Tibial artery (tissue), 4 donors: ENCODE data around the gene TFEB.
A peak's percentile ranks its signal among the peaks of the same experiment; 100 is the strongest.

Experiments
- DNase-seq, 2 donors: peaks; one replicate each; pipeline ENCODE4 v3.0.0-alpha.2; 2019
- H3K27ac ChIP-seq, 2 donors: fragments of 200-600 bp; sonication (generic) in 1 of 2; 1 replicate in 1 of 2; 2 replicates in 1 of 2; pipeline ENCODE4 v1.5.1; 2018 to 2019; ENCODE audit warnings: mild to moderate bottlenecking in 1 of 2
- H3K27me3 ChIP-seq, 2 donors: fragments of 200-600 bp; sonication (generic) in 1 of 2; one replicate each; pipeline versions ENCODE4 v1.5.1 to v1.6.0; 2016 to 2019
- H3K36me3 ChIP-seq, 3 donors: fragments of 200-600 bp; sonication (generic) in 2 of 3; one replicate each; pipeline ENCODE4 v1.5.1; 2016 to 2019; ENCODE audit warnings: mild to moderate bottlenecking in 2 of 3
- H3K4me1 ChIP-seq, 4 donors: fragments of 200-600 bp; sonication (generic) in 2 of 4; 1 replicate in 3 of 4; 2 replicates in 1 of 4; pipeline ENCODE4 v1.5.1; 2016 to 2019
- H3K4me3 ChIP-seq, 2 donors: fragments of 200-600 bp; sonication (generic) in 1 of 2; 1 replicate in 1 of 2; 2 replicates in 1 of 2; pipeline ENCODE4 v1.5.1; 2018 to 2019; ENCODE audit warnings: mild to moderate bottlenecking in 2 of 2
- H3K9me3 ChIP-seq, 3 donors: fragments of 200-600 bp; sonication (generic) in 1 of 3; one replicate each; pipeline ENCODE4 v1.5.1; 2016 to 2019
- intact Hi-C: fragments of 100-400 bp; cut with DNase I; formaldehyde crosslinking; loops from one replicate; pipeline ENCODE4 v1.15.0; 2023; ENCODE audit warnings: low total_unique reads
- TF ChIP-seq, protein P1 (sequence below), 2 experiments: fragments of 200-600 bp in 1 of 2; fragments of 450-650 bp in 1 of 2; IDR thresholded peaks; one replicate each; pipeline ENCODE4 v1.5.1; 2017 to 2019; ENCODE audit warnings: antibody characterized with exemption in 2 of 2, mild to moderate bottlenecking in 1 of 2, moderate library complexity in 1 of 2

Gene TFEB

DNA sequence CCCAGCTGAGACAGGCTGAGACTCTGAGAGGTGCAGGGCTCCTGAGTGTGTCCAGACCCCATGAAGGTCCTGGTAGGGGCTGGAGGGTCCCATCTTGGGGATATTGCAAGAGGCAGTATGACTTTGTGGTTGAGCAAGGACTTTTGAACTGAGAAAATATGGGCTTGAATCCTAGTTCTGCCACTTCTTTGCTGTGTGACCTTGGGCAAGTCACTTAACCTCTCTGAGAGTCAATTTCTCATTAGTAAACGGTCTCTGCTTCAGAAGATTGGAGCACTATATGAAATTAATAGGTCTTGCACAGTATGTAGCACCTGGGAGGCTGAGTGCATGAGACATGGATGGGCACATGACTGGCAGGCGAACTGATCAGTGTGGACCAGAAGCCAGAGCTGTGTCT, 42.7 kb downstream of the TFEB start:
- peaks cover 15 to 36% (median 28%) of the 10 kb centered on the region in 3 donors for H3K36me3 ChIP-seq
- no peaks in the 10 kb centered on the region for H3K27me3 ChIP-seq
- DNase-seq, result no peak
- no peaks in the 10 kb centered on the region for H3K9me3 ChIP-seq
- peaks cover 0 to 14% (median 2%) of the 10 kb centered on the region in 4 donors for H3K4me1 ChIP-seq
- TF ChIP-seq, protein P1, sequence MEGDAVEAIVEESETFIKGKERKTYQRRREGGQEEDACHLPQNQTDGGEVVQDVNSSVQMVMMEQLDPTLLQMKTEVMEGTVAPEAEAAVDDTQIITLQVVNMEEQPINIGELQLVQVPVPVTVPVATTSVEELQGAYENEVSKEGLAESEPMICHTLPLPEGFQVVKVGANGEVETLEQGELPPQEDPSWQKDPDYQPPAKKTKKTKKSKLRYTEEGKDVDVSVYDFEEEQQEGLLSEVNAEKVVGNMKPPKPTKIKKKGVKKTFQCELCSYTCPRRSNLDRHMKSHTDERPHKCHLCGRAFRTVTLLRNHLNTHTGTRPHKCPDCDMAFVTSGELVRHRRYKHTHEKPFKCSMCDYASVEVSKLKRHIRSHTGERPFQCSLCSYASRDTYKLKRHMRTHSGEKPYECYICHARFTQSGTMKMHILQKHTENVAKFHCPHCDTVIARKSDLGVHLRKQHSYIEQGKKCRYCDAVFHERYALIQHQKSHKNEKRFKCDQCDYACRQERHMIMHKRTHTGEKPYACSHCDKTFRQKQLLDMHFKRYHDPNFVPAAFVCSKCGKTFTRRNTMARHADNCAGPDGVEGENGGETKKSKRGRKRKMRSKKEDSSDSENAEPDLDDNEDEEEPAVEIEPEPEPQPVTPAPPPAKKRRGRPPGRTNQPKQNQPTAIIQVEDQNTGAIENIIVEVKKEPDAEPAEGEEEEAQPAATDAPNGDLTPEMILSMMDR (IDR thresholded peaks at IDR 0.05), result no peak
- H3K27ac ChIP-seq, result no peak overlapping the region
- H3K4me3 ChIP-seq, result no peak overlapping the region
- intact Hi-C loops, result no loop called here

DNA sequence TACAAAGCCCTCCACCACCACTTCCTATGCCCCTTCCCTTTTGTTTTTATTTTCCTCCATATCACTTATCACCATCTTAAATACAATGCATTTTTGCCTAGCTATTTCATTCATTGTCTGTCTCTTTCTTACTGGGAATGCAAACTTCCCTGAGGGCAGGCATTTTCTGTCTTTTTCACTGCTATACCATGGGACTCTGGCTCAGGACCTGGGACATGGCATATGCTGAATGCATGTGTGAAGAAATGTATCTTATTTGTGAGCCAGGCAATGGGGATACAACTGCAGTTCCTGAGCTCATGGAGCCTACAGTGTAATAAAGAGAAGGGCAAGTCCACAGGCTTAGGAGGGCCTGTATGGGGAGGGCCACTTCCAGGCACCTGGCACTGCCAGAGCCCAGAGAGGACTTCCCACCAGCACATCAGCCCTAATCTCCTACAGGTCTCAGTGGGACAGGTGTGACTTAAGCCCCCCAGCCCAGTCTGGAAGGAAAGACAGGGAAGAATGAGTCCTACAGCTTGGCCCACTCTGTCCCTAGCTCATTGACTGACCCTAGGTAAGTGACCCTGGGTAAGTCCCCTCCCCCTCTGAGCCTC, 43.2 kb downstream of the TFEB start:
- no peak overlapping the region for H3K27ac ChIP-seq
- intact Hi-C loops, result no loop called here
- H3K4me1 ChIP-seq, result peaks cover 0 to 14% (median 2%) of the 10 kb centered on the region in 4 donors
- no peaks in the 10 kb centered on the region for H3K9me3 ChIP-seq
- TF ChIP-seq, protein P1 (IDR thresholded peaks at IDR 0.05), result no peak
- no peaks in the 10 kb centered on the region for H3K27me3 ChIP-seq
- DNase-seq, result no peak
- peaks cover 20 to 42% (median 33%) of the 10 kb centered on the region in 3 donors for H3K36me3 ChIP-seq
- H3K4me3 ChIP-seq, result no peak overlapping the region

DNA sequence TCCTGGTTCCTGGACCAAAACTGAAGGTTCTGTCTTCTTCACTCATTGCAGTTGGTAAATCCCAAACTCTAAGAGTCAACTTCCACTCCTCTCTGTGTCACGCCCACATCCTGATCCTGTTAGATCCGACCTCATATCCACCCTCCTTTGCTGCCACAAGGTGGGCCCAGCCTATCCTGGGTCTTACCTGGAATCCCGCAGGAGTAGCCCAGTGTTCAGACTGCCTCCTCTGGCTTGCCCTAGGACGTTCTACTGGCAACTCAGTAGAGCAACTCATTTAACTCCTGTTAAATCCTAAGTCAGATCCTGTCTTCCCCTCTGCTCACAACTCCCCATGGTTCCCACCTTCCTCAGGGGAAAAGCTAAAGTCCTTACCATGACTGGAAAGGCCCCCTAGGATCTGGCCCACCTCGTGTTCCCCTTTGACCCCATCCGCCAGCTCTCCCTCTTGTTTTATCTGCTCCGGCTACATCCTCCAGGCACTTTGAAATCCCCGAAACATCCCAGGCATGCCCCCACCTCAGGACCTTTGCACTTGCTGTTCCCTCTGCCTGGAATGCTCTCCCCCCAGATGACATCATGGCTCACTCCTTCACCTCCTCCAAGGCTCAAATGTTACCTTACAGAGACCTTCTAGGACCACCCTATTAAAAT, 43.9 kb downstream of the TFEB start:
- Histone ChIP-seq H3K27me3 (no peaks in the 10 kb centered on the region), H3K27ac (no peak overlapping the region), H3K36me3 (peaks cover 22 to 48% (median 36%) of the 10 kb centered on the region in 3 donors), H3K4me3 (no peak overlapping the region), H3K9me3 (no peaks in the 10 kb centered on the region), H3K4me1 (peaks cover 0 to 14% (median 2%) of the 10 kb centered on the region in 4 donors)
- peak in 1 of 2 donors; percentile 15 for DNase-seq
- intact Hi-C loops, result no loop called here
- TF ChIP-seq, protein P1 (IDR thresholded peaks at IDR 0.05), result no peak

DNA sequence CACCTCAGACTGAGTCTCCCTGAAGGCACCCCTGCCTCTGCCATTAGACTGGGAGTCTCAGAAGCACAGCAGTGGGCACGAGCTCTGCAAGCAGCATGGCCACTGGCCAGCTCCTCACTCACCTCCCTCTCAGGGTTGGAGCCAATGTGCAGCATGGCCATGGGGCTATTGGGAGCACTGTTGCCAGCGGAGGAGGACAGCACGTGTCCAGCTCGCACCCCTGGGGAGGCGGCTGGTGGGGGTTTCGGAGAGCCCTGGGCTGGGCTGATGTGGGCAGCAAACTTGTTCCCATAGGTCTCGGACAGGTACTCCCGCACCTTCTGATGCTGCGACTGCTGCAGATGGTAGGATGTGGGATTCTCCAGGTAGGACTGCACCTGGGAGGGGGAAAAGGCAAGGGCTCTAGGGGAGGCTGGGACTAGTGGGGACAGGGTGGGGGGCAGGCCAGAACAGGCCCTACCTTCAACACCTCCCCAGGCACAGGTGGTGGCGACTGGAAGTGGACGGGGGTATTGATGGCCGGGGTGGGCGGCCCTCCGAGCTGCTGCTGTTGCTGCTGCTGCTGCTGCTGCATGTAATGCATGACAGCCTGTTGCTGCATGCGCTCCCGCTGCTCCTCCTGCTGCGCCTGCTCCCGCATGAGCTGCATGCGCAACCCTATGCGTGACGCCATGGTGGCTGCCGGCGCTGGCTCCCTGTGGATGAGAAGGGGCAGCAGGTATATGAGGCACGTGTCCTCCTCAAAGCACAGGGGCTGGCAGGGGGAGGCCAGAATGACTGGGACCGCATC, 44.7 kb downstream of the TFEB start:
- Histone ChIP-seq H3K9me3 (no peaks in the 10 kb centered on the region), H3K36me3 (peaks cover 27 to 53% (median 40%) of the 10 kb centered on the region in 3 donors), H3K27me3 (no peaks in the 10 kb centered on the region), H3K4me1 (peaks cover 0 to 14% (median 2%) of the 10 kb centered on the region in 4 donors), H3K4me3 (no peak overlapping the region), H3K27ac (no peak overlapping the region)
- intact Hi-C loops, result no loop called here
- TF ChIP-seq, protein P1 (IDR thresholded peaks at IDR 0.05), result no peak
- DNase-seq, result peak in 1 of 2 donors; percentile 59

DNA sequence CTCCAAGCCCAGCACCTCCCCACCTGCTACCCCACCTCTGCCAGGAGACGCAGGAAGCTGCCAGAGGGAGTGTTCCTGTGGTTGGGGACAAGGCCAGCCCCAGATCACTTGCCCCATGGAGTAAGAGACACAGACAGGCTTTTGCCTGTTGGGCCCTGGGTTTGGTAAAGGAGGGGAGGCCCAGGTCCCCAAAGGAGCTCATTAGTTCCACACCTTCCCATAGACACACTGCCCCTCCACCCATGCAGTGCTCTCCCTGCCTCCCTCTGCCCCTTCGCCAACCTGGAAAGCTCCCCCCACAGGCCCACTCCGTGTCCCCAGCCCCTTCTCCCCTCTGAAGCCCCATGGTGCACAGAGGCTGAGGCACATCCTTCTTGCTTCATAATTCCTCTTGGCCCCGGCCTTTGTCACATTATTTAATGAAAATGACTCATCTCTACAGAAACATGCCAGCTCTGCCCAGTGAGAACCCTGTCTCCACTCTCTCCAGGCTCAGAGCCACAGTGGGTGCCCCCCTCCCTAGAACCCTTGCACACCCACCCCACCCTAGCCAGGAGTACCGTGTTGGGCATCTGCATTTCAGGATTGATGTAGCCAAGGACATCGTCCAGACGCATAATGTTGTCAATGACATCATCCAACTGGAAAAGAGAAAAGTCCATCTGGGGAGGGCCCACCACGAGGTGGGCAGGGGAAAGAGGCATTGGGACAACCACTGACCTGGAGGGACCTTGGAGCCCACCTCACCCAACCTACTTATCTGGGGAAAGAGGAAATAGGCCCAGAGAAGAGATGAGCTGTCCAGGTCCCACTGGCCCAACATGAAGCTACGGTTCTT, 46.0 kb downstream of the TFEB start:
- peak in 1 of 2 donors; percentile 39 for DNase-seq
- TF ChIP-seq, protein P1 (IDR thresholded peaks at IDR 0.05), result no peak
- Histone ChIP-seq H3K4me1 (peaks cover 0 to 11% (median 2%) of the 10 kb centered on the region in 4 donors), H3K36me3 (peaks cover 31 to 67% (median 54%) of the 10 kb centered on the region in 3 donors), H3K4me3 (no peak overlapping the region), H3K9me3 (no peaks in the 10 kb centered on the region), H3K27me3 (no peaks in the 10 kb centered on the region), H3K27ac (no peak overlapping the region)
- intact Hi-C loops, result no loop called here
